Stimulated activated naive CD8-positive, alpha-beta T cell treated with anti-CD3 and anti-CD28 coated beads, Interleukin-15, amount 100 ng/mL, for 72 hours (primary cell): ENCODE results near the gene NPSR1.
"Not testable (repeated sequence)": the region's sequence is repeated elsewhere in the genome, so short reads cannot be mapped to it uniquely, and the experiment has no call there.

Experiments used
- ATAC-seq: fragments of 150-1000 bp; cut with Tn5 transposase; 2 replicates; pipeline ENCODE4 v1.10.0; 2021; ENCODE audit warnings: mild to moderate bottlenecking, moderate library complexity
- DNase-seq, 2 donors: peaks; one replicate each; pipeline ENCODE4 v3.0.0; 2021 to 2022
- H3K27ac Mint-ChIP-seq, 2 donors: one replicate each; pipeline ENCODE4 v1.8.0; 2022; ENCODE audit warnings: mild to moderate bottlenecking in 2 of 2, mixed read lengths in 2 of 2, moderate library complexity in 2 of 2
- H3K27me3 Mint-ChIP-seq: one replicate; pipeline ENCODE4 v1.8.0; 2022; ENCODE audit warnings: mixed read lengths
- H3K4me1 Mint-ChIP-seq: one replicate; pipeline ENCODE4 v1.8.0; 2022; ENCODE audit warnings: mild to moderate bottlenecking, mixed read lengths
- H3K4me3 Mint-ChIP-seq, 2 donors: one replicate each; pipeline ENCODE4 v1.8.0; 2022; ENCODE audit warnings: mild to moderate bottlenecking in 2 of 2, mixed read lengths in 2 of 2, moderate library complexity in 1 of 2
- H3K9me3 Mint-ChIP-seq, 2 donors: one replicate each; pipeline ENCODE4 v1.8.0; 2022; ENCODE audit warnings: mixed read lengths in 2 of 2

Gene NPSR1

GRCh38 chr7:34760271-34760670, 102.3 kb downstream of the NPSR1 start:
- ATAC-seq: no peak
- Mint-ChIP-seq H3K9me3 (no peaks in the 10 kb centered on the region), H3K4me1 (no peaks in the 10 kb centered on the region), H3K4me3 (no peak overlapping the region), H3K27ac (no peak overlapping the region), H3K27me3 (peaks cover 13% of the 10 kb centered on the region)
- DNase-seq: no peak

DNA sequence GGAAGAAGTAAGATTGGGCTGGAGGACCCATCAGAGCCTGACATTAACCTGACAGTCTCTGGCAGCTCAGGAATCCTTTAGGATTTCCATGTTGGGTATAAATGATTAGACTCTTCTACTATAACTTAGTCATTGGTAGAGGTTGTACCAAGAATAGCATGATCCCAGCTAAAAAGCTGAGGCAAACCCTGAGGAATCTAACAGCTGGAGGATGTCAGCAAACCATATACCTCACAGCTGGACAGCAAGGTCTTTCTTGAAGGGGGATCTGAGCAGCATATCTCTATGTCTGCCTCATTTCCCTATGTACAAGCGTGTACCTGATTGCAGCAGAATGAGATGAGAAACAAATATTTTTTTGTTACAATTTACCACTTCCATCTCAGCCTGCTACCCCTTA, 103.2 kb downstream of the NPSR1 start:
- Mint-ChIP-seq H3K4me3 (no peak overlapping the region), H3K27me3 (peaks cover 13% of the 10 kb centered on the region), H3K9me3 (no peaks in the 10 kb centered on the region), H3K27ac (no peak overlapping the region), H3K4me1 (no peaks in the 10 kb centered on the region)
- DNase-seq (no peak), ATAC-seq (no peak)

DNA sequence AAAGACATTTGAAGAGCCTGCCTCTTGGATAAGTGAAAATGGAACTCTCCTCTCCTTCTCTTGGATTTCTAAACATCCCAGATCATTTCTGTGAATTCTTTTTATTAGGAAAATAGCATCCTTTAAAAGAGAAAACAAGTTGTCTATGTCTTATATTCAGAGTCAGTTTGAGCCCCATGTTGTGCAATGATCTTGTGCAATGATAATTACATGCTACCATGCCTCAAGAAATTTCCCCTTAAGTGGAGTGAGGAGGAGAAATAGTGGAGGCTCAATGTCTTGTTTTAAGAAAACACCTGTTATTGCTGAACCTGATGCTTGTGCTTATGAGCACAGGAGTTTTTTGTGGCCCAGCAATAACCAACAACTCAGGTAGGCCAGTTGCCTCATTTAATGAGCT, 103.6 kb downstream of the NPSR1 start:
- DNase-seq (no peak), ATAC-seq (no peak)
- Mint-ChIP-seq H3K9me3 (no peaks in the 10 kb centered on the region), H3K27me3 (peaks cover 13% of the 10 kb centered on the region), H3K4me3 (no peak overlapping the region), H3K27ac (no peak overlapping the region), H3K4me1 (no peaks in the 10 kb centered on the region)

DNA sequence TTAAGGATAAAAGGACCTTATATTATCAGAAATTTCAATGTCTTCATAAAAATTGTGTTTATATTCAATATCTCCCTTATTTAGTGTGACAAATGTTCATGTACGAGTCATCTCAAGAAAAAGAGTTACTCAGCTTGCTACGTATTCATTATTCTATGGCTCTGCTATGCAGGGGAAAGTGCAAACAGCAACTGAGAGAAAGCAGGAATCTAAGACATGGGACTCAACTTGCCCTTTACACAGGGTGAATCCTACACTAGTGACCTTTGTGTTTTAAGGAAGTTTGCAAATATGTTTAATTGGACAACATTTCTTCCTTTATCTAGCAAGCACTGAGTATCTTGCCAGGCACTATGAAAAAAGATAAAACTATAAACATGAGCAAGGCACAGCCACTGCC, 104.7 kb downstream of the NPSR1 start:
- H3K4me3 Mint-ChIP-seq: no peak overlapping the region
- H3K4me1 Mint-ChIP-seq: no peaks in the 10 kb centered on the region
- no peaks in the 10 kb centered on the region for H3K9me3 Mint-ChIP-seq
- no peak for DNase-seq
- H3K27ac Mint-ChIP-seq: no peak overlapping the region
- no peak for ATAC-seq
- peaks cover 8% of the 10 kb centered on the region for H3K27me3 Mint-ChIP-seq

DNA sequence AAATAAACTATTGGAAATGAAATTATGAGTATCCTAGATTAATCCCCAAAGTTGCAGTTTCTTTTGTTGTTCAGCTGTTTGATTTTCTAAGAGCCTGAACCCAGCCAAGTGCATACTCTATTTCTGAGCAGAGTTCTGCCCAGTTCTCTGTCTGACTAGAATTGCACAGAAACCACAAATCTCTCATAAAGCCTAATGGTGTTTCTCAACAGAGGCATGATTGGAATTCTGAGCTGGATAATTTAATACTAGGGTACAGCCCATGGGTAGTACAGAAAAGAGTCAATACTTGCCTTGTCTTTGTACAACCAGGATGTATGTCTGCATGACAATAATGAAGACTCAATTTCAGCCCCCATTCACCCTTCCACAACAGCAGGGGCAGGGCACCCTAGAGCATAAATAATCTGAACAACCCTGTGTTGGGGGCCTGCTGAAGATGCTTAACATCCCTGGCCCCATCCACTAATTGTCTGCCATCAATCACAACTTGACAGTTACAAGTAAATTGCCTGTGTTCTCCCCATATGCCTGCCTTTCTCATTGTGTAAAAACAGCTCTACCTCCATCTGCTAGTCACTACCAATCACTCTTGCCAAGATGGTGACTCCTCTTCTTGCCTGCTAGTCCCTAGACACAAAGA, 114.4 kb downstream of the NPSR1 start:
- DNase-seq (no peak), ATAC-seq (no peak)
- H3K27ac Mint-ChIP-seq: no peak overlapping the region
- H3K4me3 Mint-ChIP-seq: no peak overlapping the region
- H3K27me3 Mint-ChIP-seq: no peaks in the 10 kb centered on the region
- no peaks in the 10 kb centered on the region for H3K4me1 Mint-ChIP-seq
- peaks cover 11 to 14% of the 10 kb centered on the region in 2 donors for H3K9me3 Mint-ChIP-seq

DNA sequence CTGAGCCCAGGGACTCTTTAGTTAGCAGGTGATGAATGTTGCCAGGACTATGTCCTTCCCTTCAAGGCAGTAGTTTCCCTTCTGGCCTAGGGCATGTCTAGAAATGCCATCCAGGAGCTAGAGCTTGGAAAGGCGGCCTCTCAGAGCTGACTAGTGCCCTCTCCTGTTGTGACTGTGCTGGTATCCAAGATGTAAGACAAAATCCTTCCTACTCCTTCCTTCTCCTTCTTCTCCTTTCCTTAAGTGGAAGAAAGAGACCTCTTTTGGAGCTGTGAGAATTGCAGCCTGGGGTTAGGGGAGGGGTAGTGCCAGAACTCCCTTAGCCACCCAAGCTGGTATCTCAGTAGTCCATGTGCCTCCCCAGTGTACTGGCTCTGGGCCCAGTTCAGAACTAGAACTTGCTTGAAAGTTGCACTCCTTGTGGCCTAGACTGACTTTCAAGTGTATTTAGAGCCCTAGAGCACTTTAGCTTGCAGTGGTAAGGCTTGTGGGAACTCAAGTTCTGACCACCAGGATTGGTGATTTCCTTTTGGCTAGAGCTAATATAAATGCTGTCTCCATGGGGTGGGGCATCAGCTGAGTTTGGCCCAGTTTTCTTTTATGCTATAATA, 118.8 kb downstream of the NPSR1 start:
- no peak for ATAC-seq
- H3K27me3 Mint-ChIP-seq: no peaks in the 10 kb centered on the region
- no peak for DNase-seq
- H3K4me3 Mint-ChIP-seq: no peak overlapping the region
- H3K9me3 Mint-ChIP-seq: peaks cover 11 to 24% of the 10 kb centered on the region in 2 donors
- H3K27ac Mint-ChIP-seq: no peak overlapping the region
- H3K4me1 Mint-ChIP-seq: no peaks in the 10 kb centered on the region

DNA sequence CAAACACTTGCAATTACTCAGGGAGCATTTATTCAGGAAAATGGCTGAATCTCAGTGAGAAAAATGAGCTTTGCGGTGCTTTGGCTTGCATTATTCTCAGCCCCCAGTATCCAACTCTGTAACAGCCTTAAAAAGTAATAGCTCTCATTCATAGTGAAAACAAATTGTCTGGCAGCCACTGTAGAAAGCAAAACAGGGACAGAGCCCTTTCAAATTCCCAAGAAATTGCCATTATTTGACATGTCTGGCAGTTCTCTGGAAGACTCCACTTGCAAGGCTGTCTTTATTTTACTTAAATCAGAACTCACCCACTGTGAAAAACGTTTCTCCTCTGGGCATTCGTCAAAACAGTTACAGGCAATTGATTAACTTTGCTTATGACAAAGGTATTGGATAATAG, 122.5 kb downstream of the NPSR1 start:
- H3K9me3 Mint-ChIP-seq: peaks cover 22 to 39% of the 10 kb centered on the region in 2 donors
- DNase-seq (no peak), ATAC-seq (no peak)
- H3K27ac Mint-ChIP-seq: no peak overlapping the region
- no peaks in the 10 kb centered on the region for H3K4me1 Mint-ChIP-seq
- no peak overlapping the region for H3K4me3 Mint-ChIP-seq
- no peaks in the 10 kb centered on the region for H3K27me3 Mint-ChIP-seq

GRCh38 chr7:34787586-34787985, 129.6 kb downstream of the NPSR1 start:
- no peak for DNase-seq
- H3K27ac Mint-ChIP-seq: no peak overlapping the region
- no peak for ATAC-seq
- no peaks in the 10 kb centered on the region for H3K27me3 Mint-ChIP-seq
- no peaks in the 10 kb centered on the region for H3K4me1 Mint-ChIP-seq
- H3K4me3 Mint-ChIP-seq: no peak overlapping the region
- peaks cover 13 to 15% of the 10 kb centered on the region in 2 donors for H3K9me3 Mint-ChIP-seq

DNA sequence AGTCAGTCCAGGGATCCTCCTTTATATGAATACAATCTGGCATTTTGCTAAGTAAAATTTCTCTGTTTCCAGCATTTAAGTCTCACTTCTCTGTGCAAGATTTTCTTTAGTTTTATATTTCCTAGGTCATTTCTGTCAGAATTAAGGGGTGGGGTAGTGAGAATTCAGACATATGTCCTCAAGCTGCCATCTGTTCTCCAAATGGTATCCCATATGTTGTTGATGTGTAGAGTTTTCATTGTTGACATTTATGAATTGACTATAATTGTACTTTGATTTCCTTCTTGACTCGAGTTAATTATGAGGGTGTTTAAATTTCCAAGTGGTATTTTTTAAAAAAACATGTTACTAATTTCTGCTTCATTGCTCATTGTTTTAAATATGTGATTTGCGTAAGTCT, 148.8 kb downstream of the NPSR1 start:
- ATAC-seq: no peak
- Mint-ChIP-seq H3K9me3 (peaks cover 0 to 3% of the 10 kb centered on the region in 2 donors), H3K27ac (no peak overlapping the region), H3K4me3 (no peak overlapping the region), H3K27me3 (peaks cover 20% of the 10 kb centered on the region), H3K4me1 (no peaks in the 10 kb centered on the region)
- no peak for DNase-seq

DNA sequence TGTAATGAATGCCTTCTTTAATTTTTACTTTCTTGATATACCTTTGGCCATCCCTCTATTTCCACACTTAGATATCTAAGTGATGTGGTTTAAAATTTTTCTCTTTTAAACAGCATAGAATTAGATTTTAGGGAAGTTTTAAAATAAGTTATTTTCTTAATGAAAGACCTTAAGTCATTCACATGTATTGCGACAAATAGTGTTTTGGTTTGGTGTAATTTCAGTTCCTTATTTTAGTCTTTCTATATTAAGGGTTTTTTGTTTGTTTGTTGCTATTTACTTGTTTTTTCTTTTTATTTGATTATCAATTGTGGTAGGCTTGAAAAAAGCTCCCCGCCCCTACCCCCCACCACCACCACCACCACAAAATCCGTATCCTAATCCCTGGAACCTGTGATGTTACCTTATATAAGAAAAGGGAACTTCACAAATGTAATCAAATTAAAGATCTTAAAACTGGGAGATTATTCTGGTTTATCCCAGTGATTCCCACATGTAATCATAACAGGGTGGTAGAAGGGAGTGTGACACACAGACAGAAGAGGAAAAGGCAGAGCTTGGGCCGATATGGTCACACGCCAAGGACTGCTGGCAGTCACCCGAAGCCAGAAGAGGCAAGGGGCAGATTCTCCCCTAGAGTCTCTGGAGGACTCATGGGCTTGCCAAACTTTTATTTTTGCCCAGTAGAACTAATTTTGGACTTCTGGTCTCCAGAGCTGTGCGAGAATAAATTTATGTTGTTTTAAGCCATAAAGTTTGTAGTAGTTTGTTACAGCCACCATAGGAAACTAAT, 149.7 kb downstream of the NPSR1 start:
- no peak overlapping the region for H3K27ac Mint-ChIP-seq
- H3K4me3 Mint-ChIP-seq: no peak overlapping the region
- H3K4me1 Mint-ChIP-seq: no peaks in the 10 kb centered on the region
- no peaks in the 10 kb centered on the region for H3K9me3 Mint-ChIP-seq
- ATAC-seq (no peak), DNase-seq (no peak)
- H3K27me3 Mint-ChIP-seq: peaks cover 29% of the 10 kb centered on the region

DNA sequence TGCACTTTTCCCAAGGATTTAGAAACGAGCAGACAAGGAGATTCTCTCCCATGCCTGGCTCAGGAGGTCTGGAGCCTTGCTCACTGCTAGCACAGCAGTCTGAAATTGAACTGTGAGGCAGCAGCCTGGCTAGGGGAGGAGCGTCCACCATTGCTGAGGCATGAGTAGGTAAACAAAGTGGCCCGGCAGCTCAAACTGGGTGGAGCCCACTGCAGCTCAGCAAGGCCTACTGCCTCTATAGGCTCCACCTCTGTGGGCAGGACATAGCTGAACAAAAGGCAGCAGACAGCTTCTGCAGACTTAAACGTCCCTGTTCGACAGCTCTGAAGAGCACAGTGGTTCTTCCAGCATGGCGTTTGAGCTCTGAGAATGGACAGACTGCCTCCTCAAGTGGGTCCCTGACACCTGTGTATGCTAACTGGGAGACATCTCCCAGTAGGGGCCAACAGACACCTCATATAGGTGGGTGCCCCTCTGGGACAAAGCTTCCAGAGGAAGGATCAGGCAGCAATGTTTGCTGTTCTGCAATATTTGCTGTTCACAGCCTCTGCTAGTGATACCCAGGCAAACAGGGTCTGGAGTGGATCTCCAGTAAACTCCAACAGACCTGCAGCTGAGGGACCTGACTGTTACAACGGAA, 156.3 kb downstream of the NPSR1 start:
- not testable (repeated sequence) for DNase-seq, H3K27ac Mint-ChIP-seq, H3K4me1 Mint-ChIP-seq, H3K4me3 Mint-ChIP-seq, H3K9me3 Mint-ChIP-seq, ATAC-seq
- peaks cover 29% of the 10 kb centered on the region for H3K27me3 Mint-ChIP-seq

GRCh38 chr7:34821932-34822558, 164.0 kb downstream of the NPSR1 start:
- Mint-ChIP-seq H3K4me1 (no peaks in the 10 kb centered on the region), H3K27ac (no peak overlapping the region)

GRCh38 chr7:34823650-34824258, 165.7 kb downstream of the NPSR1 start:
- Mint-ChIP-seq H3K4me1 (no peaks in the 10 kb centered on the region), H3K27me3 (peaks cover 16% of the 10 kb centered on the region), H3K4me3 (no peak overlapping the region), H3K27ac (no peak overlapping the region), H3K9me3 (no peaks in the 10 kb centered on the region)
- ATAC-seq (peak; percentile 57), DNase-seq (peak; percentile 28 to 43)

More at GRCh38 chr7:34821932-34822558, 164.0 kb downstream of the NPSR1 start:
- Mint-ChIP-seq H3K9me3 (no peaks in the 10 kb centered on the region), H3K4me3 (no peak overlapping the region), H3K27me3 (peaks cover 16% of the 10 kb centered on the region)
- ATAC-seq (no peak), DNase-seq (no peak)

DNA sequence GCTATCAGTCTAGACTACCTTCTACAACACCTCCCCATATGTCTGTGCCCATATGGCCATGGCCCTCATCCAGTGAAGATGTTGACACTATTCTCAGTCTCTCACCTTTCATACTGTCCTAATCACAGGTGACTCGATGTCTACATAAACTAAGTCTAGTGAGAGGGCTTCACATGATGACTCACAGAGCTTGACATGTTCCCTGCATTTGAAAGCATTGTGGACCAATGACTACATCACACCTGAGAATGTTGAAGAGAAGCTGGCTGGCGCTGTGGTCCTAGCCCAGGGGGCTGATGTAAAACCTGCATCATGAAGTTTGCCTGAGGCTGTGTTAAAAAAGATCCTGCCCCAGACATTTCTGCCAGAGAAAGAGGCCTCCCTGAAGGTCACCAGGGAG, 167.2 kb downstream of the NPSR1 start:
- Mint-ChIP-seq H3K4me1 (no peaks in the 10 kb centered on the region), H3K27ac (no peak overlapping the region), H3K4me3 (no peak overlapping the region), H3K9me3 (no peaks in the 10 kb centered on the region), H3K27me3 (peaks cover 26% of the 10 kb centered on the region)
- DNase-seq: no peak
- ATAC-seq: peak; percentile 32

GRCh38 chr7:34830390-34830789, 172.4 kb downstream of the NPSR1 start:
- Mint-ChIP-seq H3K27me3 (peaks cover 19% of the 10 kb centered on the region), H3K27ac (no peak overlapping the region), H3K4me3 (no peak overlapping the region), H3K4me1 (no peaks in the 10 kb centered on the region), H3K9me3 (no peaks in the 10 kb centered on the region)
- DNase-seq (no peak), ATAC-seq (no peak)
